HFF-Myc (cell line): ENCODE measurements around the gene PDS5A.
"Not testable (repeated sequence)": the region's sequence is repeated elsewhere in the genome, so short reads cannot be mapped to it uniquely, and the experiment has no call there.

Experiments
- DNase-seq: peaks from one replicate; pipeline ENCODE4 v3.0.0-alpha.2; 2011; ENCODE audit warnings: low read depth; ENCODE audit errors: extremely low read depth
- H3K4me3 ChIP-seq: replicated peaks from 2 replicates; pipeline ENCODE4 v1.5.1; 2011; ENCODE audit warnings: low read depth, mild to moderate bottlenecking, control low read depth, low read length
- CTCF ChIP-seq: IDR thresholded peaks from 2 replicates; pipeline ENCODE4 v1.5.1; 2012; ENCODE audit warnings: mild to moderate bottlenecking, low read depth, low read length, control low read depth; ENCODE audit errors: missing control alignments

PDS5A gene, protein sequence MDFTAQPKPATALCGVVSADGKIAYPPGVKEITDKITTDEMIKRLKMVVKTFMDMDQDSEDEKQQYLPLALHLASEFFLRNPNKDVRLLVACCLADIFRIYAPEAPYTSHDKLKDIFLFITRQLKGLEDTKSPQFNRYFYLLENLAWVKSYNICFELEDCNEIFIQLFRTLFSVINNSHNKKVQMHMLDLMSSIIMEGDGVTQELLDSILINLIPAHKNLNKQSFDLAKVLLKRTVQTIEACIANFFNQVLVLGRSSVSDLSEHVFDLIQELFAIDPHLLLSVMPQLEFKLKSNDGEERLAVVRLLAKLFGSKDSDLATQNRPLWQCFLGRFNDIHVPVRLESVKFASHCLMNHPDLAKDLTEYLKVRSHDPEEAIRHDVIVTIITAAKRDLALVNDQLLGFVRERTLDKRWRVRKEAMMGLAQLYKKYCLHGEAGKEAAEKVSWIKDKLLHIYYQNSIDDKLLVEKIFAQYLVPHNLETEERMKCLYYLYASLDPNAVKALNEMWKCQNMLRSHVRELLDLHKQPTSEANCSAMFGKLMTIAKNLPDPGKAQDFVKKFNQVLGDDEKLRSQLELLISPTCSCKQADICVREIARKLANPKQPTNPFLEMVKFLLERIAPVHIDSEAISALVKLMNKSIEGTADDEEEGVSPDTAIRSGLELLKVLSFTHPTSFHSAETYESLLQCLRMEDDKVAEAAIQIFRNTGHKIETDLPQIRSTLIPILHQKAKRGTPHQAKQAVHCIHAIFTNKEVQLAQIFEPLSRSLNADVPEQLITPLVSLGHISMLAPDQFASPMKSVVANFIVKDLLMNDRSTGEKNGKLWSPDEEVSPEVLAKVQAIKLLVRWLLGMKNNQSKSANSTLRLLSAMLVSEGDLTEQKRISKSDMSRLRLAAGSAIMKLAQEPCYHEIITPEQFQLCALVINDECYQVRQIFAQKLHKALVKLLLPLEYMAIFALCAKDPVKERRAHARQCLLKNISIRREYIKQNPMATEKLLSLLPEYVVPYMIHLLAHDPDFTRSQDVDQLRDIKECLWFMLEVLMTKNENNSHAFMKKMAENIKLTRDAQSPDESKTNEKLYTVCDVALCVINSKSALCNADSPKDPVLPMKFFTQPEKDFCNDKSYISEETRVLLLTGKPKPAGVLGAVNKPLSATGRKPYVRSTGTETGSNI (N-terminal part only)

DNA sequence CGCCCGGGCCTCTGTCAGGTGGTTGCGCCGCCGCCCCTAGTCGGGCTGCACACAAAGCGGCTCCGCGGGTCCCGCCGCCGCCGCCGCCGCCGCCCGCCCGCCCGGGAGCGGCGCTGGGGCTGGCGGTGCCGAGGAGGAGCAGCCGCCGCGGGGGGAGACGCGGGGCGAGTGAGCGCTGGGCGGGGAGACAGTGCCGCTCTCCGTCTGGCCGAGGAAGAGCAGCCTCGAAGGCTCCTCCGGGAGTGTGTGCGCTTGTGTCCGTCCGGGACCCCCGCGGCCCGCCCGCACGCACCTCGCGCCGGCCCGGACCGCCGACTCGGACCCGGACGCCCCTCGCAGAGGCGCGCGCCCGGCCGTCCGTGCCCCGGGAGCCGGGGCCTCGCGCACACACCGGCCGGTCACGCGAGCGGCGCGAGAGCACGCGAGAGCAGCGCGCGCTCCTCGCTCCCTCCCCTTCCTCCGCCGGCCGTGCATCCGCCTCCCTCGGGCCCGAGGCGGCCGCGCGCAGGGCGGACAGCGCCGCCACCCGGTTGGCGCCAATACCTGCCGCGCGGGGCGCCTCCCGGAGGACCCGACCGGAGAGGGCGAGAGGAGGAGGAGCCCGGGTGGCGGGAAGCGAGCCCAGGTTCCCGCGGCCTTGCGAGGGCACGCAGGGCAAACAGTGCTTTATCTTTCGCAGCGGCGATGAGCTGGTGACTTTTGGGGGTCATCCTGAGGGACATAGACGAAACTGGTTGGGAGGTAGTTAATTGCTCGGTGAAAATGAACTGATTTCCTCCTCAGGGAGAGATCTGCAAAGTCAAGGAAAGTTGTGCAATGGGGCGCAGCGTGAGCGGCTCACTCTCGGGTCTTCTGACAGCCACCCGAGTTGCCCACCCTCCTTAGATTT lies at the start of gene PDS5A:
Gene PDS5A (minus strand): TSS at position 423 of the 889 bp plus-strand sequence. CDS start 1,334 bp downstream, outside the sequence.
- peak; percentile 33 for DNase-seq
- H3K4me3 ChIP-seq, result peak within 1 kb of the TSS; percentile 83
- peak; percentile 78 for TF ChIP-seq CTCF

- H3K4me3 ChIP-seq, result not testable (repeated sequence)
Measured at GRCh38 chr4:40024049-40024448, 46.3 kb upstream of the PDS5A start.

GRCh38 chr4:40021116-40021515 lies 43.4 kb upstream of the PDS5A start:
- not testable (repeated sequence) for H3K4me3 ChIP-seq, DNase-seq

More at GRCh38 chr4:40024049-40024448, 46.3 kb upstream of the PDS5A start:
- DNase-seq, result not testable (repeated sequence)

- no peak overlapping the region for H3K4me3 ChIP-seq
- DNase-seq, result no peak
- no peak for TF ChIP-seq CTCF
Measured at GRCh38 chr4:40020221-40020620, 42.5 kb upstream of the PDS5A start.

GRCh38 chr4:40016007-40016406 lies 38.3 kb upstream of the PDS5A start:
- TF ChIP-seq CTCF, result no peak
- DNase-seq, result no peak
- no peak overlapping the region for H3K4me3 ChIP-seq

DNA sequence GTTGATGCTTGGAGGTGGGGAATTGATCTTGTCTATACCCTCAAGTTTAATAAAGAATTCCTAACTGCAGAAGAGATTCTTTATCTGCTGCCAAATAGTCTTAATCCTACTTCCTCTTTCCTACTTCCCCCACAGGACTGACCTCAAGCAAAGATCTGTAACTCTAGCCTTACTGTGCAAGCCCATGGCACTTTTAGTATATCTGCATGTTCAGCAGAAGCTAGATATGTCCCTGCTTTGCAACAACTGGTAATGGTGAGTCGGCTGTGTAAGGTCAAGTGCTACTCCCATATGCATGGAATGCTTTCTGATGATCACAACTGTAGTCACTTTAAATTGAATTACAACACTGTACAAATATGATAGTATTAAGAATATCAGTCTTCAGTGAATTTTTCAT lies 26.3 kb upstream of the PDS5A start:
- TF ChIP-seq CTCF, result no peak
- DNase-seq, result peak; percentile 16
- no peak overlapping the region for H3K4me3 ChIP-seq

DNA sequence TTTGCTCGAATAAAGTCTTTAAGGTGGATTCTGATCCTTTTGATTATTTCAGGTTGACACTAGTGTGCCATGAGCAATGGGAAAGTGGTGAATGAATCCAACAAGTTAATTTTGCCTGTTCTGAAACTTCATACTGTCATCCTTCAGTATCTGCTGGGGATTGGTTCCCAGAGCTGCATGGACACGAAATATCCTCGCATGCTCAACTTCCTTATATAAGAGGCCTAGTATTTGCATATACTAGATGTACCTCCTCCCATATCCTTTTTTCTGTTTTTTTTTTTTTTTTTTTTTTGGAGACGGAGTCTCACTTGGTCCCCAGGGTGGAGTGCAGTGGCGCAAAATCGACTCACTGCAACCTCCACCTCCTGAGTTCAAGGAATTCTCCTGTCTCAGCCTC lies 23.0 kb upstream of the PDS5A start:
- DNase-seq, result no peak
- no peak overlapping the region for H3K4me3 ChIP-seq
- TF ChIP-seq CTCF, result no peak
